PFSK-1 (cell line): ENCODE results near the gene CUEDC1.

Experiments
- FOXP2 ChIP-seq: optimal IDR thresholded peaks from 2 replicates; pipeline ENCODE3; 2011; ENCODE audit warnings: borderline replicate concordance, control low read depth, inconsistent platforms; ENCODE audit not compliant: insufficient read depth; ENCODE audit errors: extremely low read length, extremely low read depth
- POLR2AphosphoS5 ChIP-seq: IDR thresholded peaks from 2 replicates; pipeline ENCODE4 v1.6.1; 2012; ENCODE audit warnings: low read depth, mild to moderate bottlenecking, control low read depth, low read length, moderate library complexity
- REST ChIP-seq, 2 experiments: IDR thresholded peaks; 2 replicates each; pipeline versions ENCODE4 v1.6.1 to v1.8.0; 2011 to 2012; ENCODE audit warnings: low read depth in 2 of 2, low read length in 2 of 2, control low read depth in 1 of 2, inconsistent platforms in 1 of 2, mild to moderate bottlenecking in 1 of 2, moderate library complexity in 1 of 2; ENCODE audit not compliant: insufficient read depth in 1 of 2
- SIN3A ChIP-seq: IDR thresholded peaks from 2 replicates; pipeline ENCODE4 v1.6.1; 2012; ENCODE audit warnings: mild to moderate bottlenecking, low read length, moderate library complexity, borderline replicate concordance; ENCODE audit not compliant: insufficient read depth
- TAF1 ChIP-seq: IDR thresholded peaks from 2 replicates; pipeline ENCODE4 v1.6.1; 2012; ENCODE audit warnings: low read length, control low read depth, borderline replicate concordance; ENCODE audit not compliant: insufficient read depth

The CUEDC1 gene

GRCh38 chr17:57872536-57872935 lies 82.7 kb downstream of the CUEDC1 start:
- TF ChIP-seq FOXP2 (no peak), SIN3A (no peak), POLR2AphosphoS5 (no peak), TAF1 (no peak), REST (IDR thresholded peaks at IDR 0.05; ENCODE audit: insufficient read depth in 1 of 2, low read depth in 2 of 2, low read length in 2 of 2) (no peak)

- TF ChIP-seq FOXP2 = no peak
- TF ChIP-seq POLR2AphosphoS5 = no peak
- no peak for TF ChIP-seq SIN3A
- TF ChIP-seq TAF1 = no peak
- no peak for TF ChIP-seq REST (IDR thresholded peaks at IDR 0.05; ENCODE audit: insufficient read depth in 1 of 2, low read depth in 2 of 2, low read length in 2 of 2)
These were observed 83.3 kb downstream of the CUEDC1 start for GRCh38 chr17:57871863-57872262.

GRCh38 chr17:57871155-57871554 lies 84.1 kb downstream of the CUEDC1 start:
- TF ChIP-seq SIN3A = no peak
- TF ChIP-seq POLR2AphosphoS5 = no peak
- no peak for TF ChIP-seq FOXP2
- no peak for TF ChIP-seq TAF1
- TF ChIP-seq REST (IDR thresholded peaks at IDR 0.05; ENCODE audit: insufficient read depth in 1 of 2, low read depth in 2 of 2, low read length in 2 of 2) = no peak

- TF ChIP-seq POLR2AphosphoS5 = no peak
- no peak for TF ChIP-seq TAF1
- TF ChIP-seq FOXP2 = no peak
- TF ChIP-seq SIN3A = no peak
- no peak for TF ChIP-seq REST (IDR thresholded peaks at IDR 0.05; ENCODE audit: insufficient read depth in 1 of 2, low read depth in 2 of 2, low read length in 2 of 2)
These were observed 85.0 kb downstream of the CUEDC1 start for GRCh38 chr17:57870283-57870635.
